Measurements from ENCODE around the gene TTC21A. TPM values are rescaled to one million over a fixed set of nuclear protein-coding genes. Genes with fewer than 3 reads are reported as not detected.
"Not testable (repeated sequence)": the region's sequence is repeated elsewhere in the genome, so short reads cannot be mapped to it uniquely, and the experiment has no call there.

The TTC21A gene
- 10 to 100 TPM; 14.2 to 30.4 TPM for total RNA-seq
- polyA plus RNA-seq = 1 to 10 TPM; 6.1 to 9.2 TPM
- long read RNA-seq, donor 1, partial matches to known transcripts = 0 of 2 reads
- long read RNA-seq, donor 1, other reads (novel, unspliced or antisense) = 0 of 2 reads
- long read RNA-seq, donor 2, partial matches to known transcripts = 0 of 2 reads
- long read RNA-seq, donor 2, other reads (novel, unspliced or antisense) = 0 of 2 reads
- long read RNA-seq, donor 3 = 0 reads
- long read RNA-seq, donor 4 = 0 reads
- long read RNA-seq, donor 5, partial matches to known transcripts = 0 of 2 reads
- long read RNA-seq, donor 5, other reads (novel, unspliced or antisense) = 0 of 2 reads

- Histone ChIP-seq H3K9me3 (ENCODE audit: control insufficient read depth in 4 of 4, insufficient read depth in 3 of 4, low read length in 3 of 4) (no peaks in the 10 kb centered on the region), H3K27me3 (ENCODE audit: control insufficient read depth in 3 of 3, insufficient read depth in 3 of 3, low read length in 2 of 3) (no peaks in the 10 kb centered on the region), H3K4me3 (peak within 1 kb of the TSS; percentile 95), H3K9ac (ENCODE audit: insufficient read depth in 1 of 2, low read length in 2 of 2) (peak within 1 kb of the TSS; percentile 93 to 95), H3K4me1 (ENCODE audit: control insufficient read depth in 5 of 5, insufficient read depth in 5 of 5, low read length in 5 of 5) (peaks cover 7 to 21% (median 17%) of the 10 kb centered on the region in 5 donors), H3K27ac (ENCODE audit: low read depth in 1 of 2, low read length in 1 of 2) (peak within 1 kb of the TSS; percentile 95 to 96), H3K36me3 (ENCODE audit: control insufficient read depth in 4 of 4, insufficient read depth in 4 of 4, low read length in 4 of 4) (peaks cover 0 to 4% (median 2%) of the 10 kb centered on the region in 4 donors)
- peak; percentile 94 to 96 (median 95) for DNase-seq
- no peak for TF ChIP-seq CTCF (IDR thresholded peaks at IDR 0.05; ENCODE audit: control extremely low read depth, extremely low read depth)
- 0 to 1% methylated on average over 52 to 74 of the region's 74 CpGs for WGBS, 2 donors
- peak; percentile 94 for ATAC-seq (ENCODE audit: insufficient read depth, low FRiP score)
These were observed at the start of gene TTC21A, which contains the start of gene GORASP1 for GRCh38 chr3:39107388-39108199. TSS of gene TTC21A (plus strand) at chr3:39107680. CDS start at chr3:39107838, 158 bp downstream. TSS of gene GORASP1 (minus strand) at chr3:39107627. CDS start at chr3:39107541, 86 bp downstream.

- WGBS, 2 donors = 83 to 98% methylated on average over 2 of the region's 2 CpGs
- ATAC-seq (ENCODE audit: insufficient read depth, low FRiP score); H3K9me3 ChIP-seq (ENCODE audit: control insufficient read depth in 4 of 4, insufficient read depth in 3 of 4, low read length in 3 of 4); DNase-seq; H3K27ac ChIP-seq (ENCODE audit: low read depth in 1 of 2, low read length in 1 of 2); H3K4me1 ChIP-seq (ENCODE audit: control insufficient read depth in 5 of 5, insufficient read depth in 5 of 5, low read length in 5 of 5); H3K27me3 ChIP-seq (ENCODE audit: control insufficient read depth in 3 of 3, insufficient read depth in 3 of 3, low read length in 2 of 3); H3K4me3 ChIP-seq; H3K9ac ChIP-seq (ENCODE audit: insufficient read depth in 1 of 2, low read length in 2 of 2); H3K36me3 ChIP-seq (ENCODE audit: control insufficient read depth in 4 of 4, insufficient read depth in 4 of 4, low read length in 4 of 4): not testable (repeated sequence)
These were observed 46.3 kb upstream of the TTC21A start for GRCh38 chr3:39061228-39061627.

- ATAC-seq (ENCODE audit: insufficient read depth, low FRiP score) = no peak
- 71 to 77% methylated on average over 1 of the region's 1 CpG for WGBS, 2 donors
- no peaks in the 10 kb centered on the region for H3K9me3 ChIP-seq (ENCODE audit: control insufficient read depth in 4 of 4, insufficient read depth in 3 of 4, low read length in 3 of 4)
- peaks cover 0 to 13% (median 6%) of the 10 kb centered on the region in 4 donors for H3K36me3 ChIP-seq (ENCODE audit: control insufficient read depth in 4 of 4, insufficient read depth in 4 of 4, low read length in 4 of 4)
- H3K9ac ChIP-seq (ENCODE audit: insufficient read depth in 1 of 2, low read length in 2 of 2) = no peak overlapping the region
- no peak for DNase-seq
- no peak for TF ChIP-seq CTCF (IDR thresholded peaks at IDR 0.05; ENCODE audit: control extremely low read depth, extremely low read depth)
- no peak overlapping the region for H3K4me3 ChIP-seq
- H3K27ac ChIP-seq (ENCODE audit: low read depth in 1 of 2, low read length in 1 of 2) = no peak overlapping the region
- no peaks in the 10 kb centered on the region for H3K4me1 ChIP-seq (ENCODE audit: control insufficient read depth in 5 of 5, insufficient read depth in 5 of 5, low read length in 5 of 5)
- no peaks in the 10 kb centered on the region for H3K27me3 ChIP-seq (ENCODE audit: control insufficient read depth in 3 of 3, insufficient read depth in 3 of 3, low read length in 2 of 3)
These were observed 45.3 kb upstream of the TTC21A start for GRCh38 chr3:39062180-39062579.

- WGBS, 2 donors = 92 to 97% methylated on average over 3 of the region's 3 CpGs
- peaks cover 0 to 19% (median 9%) of the 10 kb centered on the region in 4 donors for H3K36me3 ChIP-seq (ENCODE audit: control insufficient read depth in 4 of 4, insufficient read depth in 4 of 4, low read length in 4 of 4)
- TF ChIP-seq CTCF (IDR thresholded peaks at IDR 0.05; ENCODE audit: control extremely low read depth, extremely low read depth) = no peak
- H3K4me3 ChIP-seq = no peak overlapping the region
- no peaks in the 10 kb centered on the region for H3K27me3 ChIP-seq (ENCODE audit: control insufficient read depth in 3 of 3, insufficient read depth in 3 of 3, low read length in 2 of 3)
- no peak overlapping the region for H3K9ac ChIP-seq (ENCODE audit: insufficient read depth in 1 of 2, low read length in 2 of 2)
- H3K9me3 ChIP-seq (ENCODE audit: control insufficient read depth in 4 of 4, insufficient read depth in 3 of 4, low read length in 3 of 4) = no peaks in the 10 kb centered on the region
- H3K27ac ChIP-seq (ENCODE audit: low read depth in 1 of 2, low read length in 1 of 2) = no peak overlapping the region
- no peaks in the 10 kb centered on the region for H3K4me1 ChIP-seq (ENCODE audit: control insufficient read depth in 5 of 5, insufficient read depth in 5 of 5, low read length in 5 of 5)
- ATAC-seq (ENCODE audit: insufficient read depth, low FRiP score) = no peak
- DNase-seq = no peak
These were observed 44.3 kb upstream of the TTC21A start for GRCh38 chr3:39063143-39063542.

Measured in lung (tissue), 16 donors.